Epithelial cell of proximal tubule (primary cell): ENCODE measurements around the gene PLCG2. TPM values are rescaled to one million over a fixed set of nuclear protein-coding genes. Genes with fewer than 3 reads are reported as not detected.

ENCODE experiments used
- DNase-seq: peaks from one replicate; pipeline ENCODE4 v3.0.0-alpha.2; 2011; ENCODE audit warnings: low read depth
- H3K4me3 ChIP-seq: 2 replicates; pipeline ENCODE4 v1.5.1; 2011; ENCODE audit warnings: low read depth, mild to moderate bottlenecking, low read length
- CTCF ChIP-seq: conservative IDR thresholded peaks from 2 replicates; pipeline ENCODE4 v1.5.1; 2012; ENCODE audit warnings: low read depth, mild to moderate bottlenecking, low read length
- total RNA-seq: library from RNA; depleted of rRNA; stranded (reverse); fragments of >200 nt; gene quantifications from 2 replicates; pipeline ENCODE4 v1.2.3, GENCODE V29; 2015

Gene PLCG2
- total RNA-seq, 1 donor from 2014 or later: 0.58 TPM

DNA sequence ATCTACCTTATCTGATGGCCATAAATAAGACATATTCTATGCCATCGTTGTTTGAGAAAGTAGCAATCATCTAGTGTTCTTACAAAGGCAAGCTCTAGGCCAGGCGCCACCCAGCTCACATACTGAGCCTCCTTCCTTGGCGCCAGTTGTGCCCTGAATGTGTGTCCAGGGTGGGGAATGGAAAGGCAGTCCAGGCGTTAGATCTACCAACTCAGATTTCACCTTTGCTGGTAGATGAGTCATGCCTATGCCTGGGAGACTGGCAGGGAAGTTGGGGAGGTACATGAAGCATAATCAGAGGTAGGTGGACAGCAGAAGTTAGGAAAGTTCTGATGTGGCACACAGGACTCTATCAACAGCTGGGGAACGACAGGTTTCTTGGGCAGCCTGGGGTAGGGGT is 208.6 kb downstream of the PLCG2 start:
- DNase-seq: no peak
- no peak overlapping the region for H3K4me3 ChIP-seq
- no peak for TF ChIP-seq CTCF

- DNase-seq: no peak
- no peak for TF ChIP-seq CTCF
- H3K4me3 ChIP-seq: no peak overlapping the region
Measured at GRCh38 chr16:81992859-81993258, 213.8 kb downstream of the PLCG2 start.

DNA sequence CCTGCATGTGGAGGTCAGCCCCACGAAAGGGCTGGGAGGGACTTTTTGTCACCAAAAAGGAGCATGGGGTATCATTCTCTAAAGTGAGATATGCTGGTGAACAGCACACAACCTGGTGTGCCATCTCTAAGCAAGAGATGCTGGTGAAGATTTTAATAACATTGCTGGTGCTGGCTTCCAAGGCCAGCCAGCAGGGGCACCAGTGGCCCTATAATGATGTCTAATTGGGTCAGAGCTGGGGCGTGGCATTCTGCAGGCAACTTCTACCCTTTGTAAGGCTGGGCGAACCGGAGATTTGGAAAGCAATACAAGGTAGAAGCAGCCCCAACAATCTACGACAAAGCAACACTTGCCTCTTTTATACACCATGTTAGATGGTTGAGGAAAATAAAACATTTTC is 215.4 kb downstream of the PLCG2 start:
- TF ChIP-seq CTCF: peak; percentile 32
- H3K4me3 ChIP-seq: no peak overlapping the region
- DNase-seq: no peak

DNA sequence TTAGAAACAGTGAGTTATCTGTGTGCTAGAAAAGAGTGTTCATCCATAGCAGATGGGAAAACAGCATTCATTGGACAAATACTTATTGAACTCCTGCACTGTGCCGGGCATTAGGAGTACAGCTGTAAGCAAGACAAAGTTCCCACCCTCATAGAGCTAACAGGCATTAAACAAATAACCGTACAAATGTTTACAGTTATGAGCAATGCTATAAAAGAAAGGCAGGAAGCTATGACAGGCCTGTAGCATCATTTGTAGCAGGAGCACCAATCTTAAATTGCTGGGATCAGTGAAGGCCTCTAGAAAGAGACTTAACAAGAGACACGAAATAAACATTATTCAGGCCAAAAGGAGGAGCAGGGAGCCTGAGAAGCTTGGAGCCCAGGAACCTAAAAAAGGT is 216.6 kb downstream of the PLCG2 start:
- H3K4me3 ChIP-seq: no peak overlapping the region
- no peak for TF ChIP-seq CTCF
- no peak for DNase-seq

DNA sequence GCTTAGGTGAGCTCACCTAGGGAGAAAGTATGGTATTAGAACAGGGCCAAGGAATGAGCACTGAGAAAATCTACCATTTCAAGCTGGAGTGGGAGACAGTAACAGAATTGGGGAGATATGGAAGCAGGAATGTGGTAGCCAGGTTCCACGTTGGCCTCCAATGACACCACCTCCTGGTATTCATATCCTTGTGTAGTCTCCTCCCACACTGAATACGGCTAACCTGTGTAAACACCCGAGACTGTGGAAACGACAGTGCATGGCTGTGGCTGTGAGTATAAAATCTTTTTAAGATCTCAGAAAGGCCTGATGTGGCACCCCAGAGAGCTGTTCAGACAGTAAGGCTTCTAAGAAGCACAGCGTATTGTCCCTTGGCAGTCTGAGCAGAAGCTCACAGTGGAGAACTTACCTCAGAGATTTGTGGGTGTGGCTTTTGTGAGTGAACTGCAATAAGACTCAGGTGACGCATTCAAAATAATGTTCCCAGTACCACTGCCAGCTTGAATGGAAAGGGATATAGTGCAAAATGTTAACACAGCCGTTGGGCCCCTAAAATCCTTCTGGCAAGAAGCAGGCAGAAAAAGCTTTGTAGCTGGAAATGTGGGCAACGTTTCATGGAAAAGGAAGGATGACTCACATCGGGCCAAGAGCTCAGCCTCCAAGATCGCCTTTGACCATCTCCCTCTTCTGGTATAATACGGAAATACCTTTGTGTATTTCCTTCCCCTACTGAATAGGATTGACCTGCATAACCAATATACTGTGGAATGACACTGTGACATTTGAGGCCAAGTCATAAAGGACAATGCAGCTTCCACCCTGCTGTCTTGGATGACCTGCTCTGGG is 217.8 kb downstream of the PLCG2 start:
- no peak for DNase-seq
- no peak for TF ChIP-seq CTCF
- H3K4me3 ChIP-seq: no peak overlapping the region

DNA sequence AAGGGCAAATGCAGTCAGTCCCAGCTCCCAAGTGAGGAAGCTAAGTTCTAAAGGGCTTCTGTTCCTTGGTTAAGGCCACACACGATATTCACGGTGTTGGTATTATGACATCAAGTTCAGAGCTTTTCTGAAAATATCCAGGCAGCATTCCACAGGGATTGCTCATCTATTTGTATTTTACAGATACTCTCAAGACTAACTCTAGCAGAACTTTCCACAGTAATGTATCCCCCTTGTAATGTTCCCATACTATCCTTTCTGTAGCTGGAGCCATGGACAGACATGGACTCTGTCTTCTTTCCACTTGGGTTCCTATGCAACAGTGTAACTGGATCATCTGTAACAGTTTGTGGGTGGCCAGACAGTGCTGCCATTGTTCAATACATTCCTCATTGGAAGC is 218.6 kb downstream of the PLCG2 start:
- DNase-seq: no peak
- TF ChIP-seq CTCF: no peak
- H3K4me3 ChIP-seq: no peak overlapping the region

GRCh38 chr16:82002831-82003230 is 223.7 kb downstream of the PLCG2 start:
- H3K4me3 ChIP-seq: no peak overlapping the region
- no peak for TF ChIP-seq CTCF
- DNase-seq: no peak
